Thyroid gland (tissue), 4 donors: ENCODE measurements around the gene SLAIN2. TPM values are rescaled to one million over a fixed set of nuclear protein-coding genes. Genes with fewer than 3 reads are reported as not detected.

Experiments used
- DNase-seq, 2 donors: peaks; one replicate each; pipeline ENCODE4 v3.0.0-alpha.2; 2019
- H3K27ac ChIP-seq, 3 donors: fragments of 200-600 bp; sonication (generic); 1 replicate in 2 of 3; 2 replicates in 1 of 3; pipeline ENCODE4 v1.5.1; 2016 to 2019; ENCODE audit warnings: mild to moderate bottlenecking in 1 of 3, moderate library complexity in 1 of 3
- H3K27me3 ChIP-seq: fragments of 200-600 bp; sonication (generic); one replicate; pipeline ENCODE4 v1.5.1; 2019
- H3K36me3 ChIP-seq, 2 donors: fragments of 200-600 bp; sonication (generic); one replicate each; pipeline ENCODE4 v1.5.1; 2016 to 2019
- H3K4me1 ChIP-seq, 2 donors: fragments of 200-600 bp; sonication (generic); one replicate each; pipeline ENCODE4 v1.5.1; 2017 to 2019
- H3K4me3 ChIP-seq, 3 donors: fragments of 200-600 bp; sonication (generic); replicated peaks in 1 of 3; 1 replicate in 2 of 3; 2 replicates in 1 of 3; pipeline ENCODE4 v1.5.1; 2016; ENCODE audit warnings: mild to moderate bottlenecking in 1 of 3
- H3K9me3 ChIP-seq: fragments of 200-600 bp; sonication (generic); one replicate; pipeline ENCODE4 v1.5.1; 2017
- CTCF ChIP-seq, 6 experiments: fragments of 200-600 bp in 3 of 6; fragments of 450-650 bp in 3 of 6; sonication (generic) in 3 of 6; IDR thresholded peaks; one replicate each; pipeline ENCODE4 v1.5.1; 2016 to 2019; ENCODE audit warnings: antibody characterized with exemption in 6 of 6, mild to moderate bottlenecking in 2 of 6, inconsistent platforms in 1 of 6, moderate library complexity in 1 of 6
- POLR2A ChIP-seq, 2 donors: fragments of 450-650 bp; IDR thresholded peaks; one replicate each; pipeline ENCODE4 v1.6.1; 2017; ENCODE audit warnings: antibody characterized with exemption in 2 of 2, mild to moderate bottlenecking in 2 of 2, moderate library complexity in 1 of 2
- WGBS, 2 donors: methylation state at CpG; one replicate each; pipeline ENCODE4 v1.1.5; 2017; 5-methylcytosine and 5-hydroxymethylcytosine counted together
- intact Hi-C: fragments of 100-400 bp; cut with DNase I; formaldehyde crosslinking; loops from one replicate; pipeline ENCODE4 v1.15.1; 2023
- total RNA-seq, 4 donors: library from RNA; depleted of rRNA; stranded (reverse); fragments of >200 nt; gene quantifications; one replicate each; pipeline ENCODE4 v1.2.3, GENCODE V29; 2016

Gene SLAIN2
- total RNA-seq, 4 donors from 2014 or later = 40.8 to 191 (median 82.5) TPM

GRCh38 chr4:48315728-48316630 lies 25.4 kb upstream of the SLAIN2 start:
- Histone ChIP-seq H3K27ac (no peak overlapping the region), H3K9me3 (no peaks in the 10 kb centered on the region), H3K4me3 (no peak overlapping the region), H3K36me3 (no peaks in the 10 kb centered on the region), H3K27me3 (no peaks in the 10 kb centered on the region), H3K4me1 (no peaks in the 10 kb centered on the region)
- 41 to 51% methylated on average over 7 of the region's 7 CpGs for WGBS, 2 donors
- intact Hi-C loops = no loop called here
- TF ChIP-seq POLR2A (IDR thresholded peaks at IDR 0.05) = no peak
- TF ChIP-seq CTCF (IDR thresholded peaks at IDR 0.05) = peak in 5 of 6 experiments; percentile 18 to 52 (median 46)
- DNase-seq = no peak

- intact Hi-C loops = no loop called here
- TF ChIP-seq CTCF (IDR thresholded peaks at IDR 0.05) (no peak), POLR2A (IDR thresholded peaks at IDR 0.05) (no peak)
- no peak for DNase-seq
Measured at GRCh38 chr4:48321312-48321711, 20.0 kb upstream of the SLAIN2 start.

GRCh38 chr4:48322063-48322462 lies 19.3 kb upstream of the SLAIN2 start:
- Histone ChIP-seq H3K36me3 (no peaks in the 10 kb centered on the region), H3K27ac (no peak overlapping the region), H3K9me3 (no peaks in the 10 kb centered on the region), H3K27me3 (no peaks in the 10 kb centered on the region), H3K4me1 (no peaks in the 10 kb centered on the region), H3K4me3 (no peak overlapping the region)
- intact Hi-C loops = no loop called here
- 91 to 95% methylated on average over 2 of the region's 2 CpGs for WGBS, 2 donors
- no peak for DNase-seq
- TF ChIP-seq CTCF (IDR thresholded peaks at IDR 0.05) = no peak
- TF ChIP-seq POLR2A (IDR thresholded peaks at IDR 0.05) = no peak

More at GRCh38 chr4:48321312-48321711, 20.0 kb upstream of the SLAIN2 start:
- Histone ChIP-seq H3K27me3 (no peaks in the 10 kb centered on the region), H3K27ac (no peak overlapping the region), H3K9me3 (no peaks in the 10 kb centered on the region), H3K36me3 (no peaks in the 10 kb centered on the region), H3K4me1 (no peaks in the 10 kb centered on the region), H3K4me3 (no peak overlapping the region)
- 75 to 83% methylated on average over 2 of the region's 2 CpGs for WGBS, 2 donors

GRCh38 chr4:48324281-48324680 lies 17.0 kb upstream of the SLAIN2 start:
- H3K36me3 ChIP-seq = no peaks in the 10 kb centered on the region
- no peaks in the 10 kb centered on the region for H3K9me3 ChIP-seq
- no peaks in the 10 kb centered on the region for H3K27me3 ChIP-seq
- no peak for DNase-seq
- H3K4me1 ChIP-seq = no peaks in the 10 kb centered on the region
- intact Hi-C loops = no loop called here
- WGBS, 2 donors = 39 to 55% methylated on average over 2 of the region's 2 CpGs
- TF ChIP-seq CTCF (IDR thresholded peaks at IDR 0.05) (no peak), POLR2A (IDR thresholded peaks at IDR 0.05) (no peak)
- H3K27ac ChIP-seq = no peak overlapping the region
- H3K4me3 ChIP-seq = no peak overlapping the region

GRCh38 chr4:48329193-48329592 lies 12.1 kb upstream of the SLAIN2 start:
- WGBS, 2 donors = 73 to 89% methylated on average over 1 of the region's 1 CpG
- H3K4me1 ChIP-seq = no peaks in the 10 kb centered on the region
- no peaks in the 10 kb centered on the region for H3K27me3 ChIP-seq
- no peak overlapping the region for H3K27ac ChIP-seq
- DNase-seq = no peak
- intact Hi-C loops = no loop called here
- no peaks in the 10 kb centered on the region for H3K9me3 ChIP-seq
- no peak overlapping the region for H3K4me3 ChIP-seq
- no peak for TF ChIP-seq CTCF (IDR thresholded peaks at IDR 0.05)
- no peak for TF ChIP-seq POLR2A (IDR thresholded peaks at IDR 0.05)
- no peaks in the 10 kb centered on the region for H3K36me3 ChIP-seq
